K562 (cell line): ENCODE results near the gene LONP1. TPM values are rescaled to one million over a fixed set of nuclear protein-coding genes. Genes with fewer than 3 reads are reported as not detected.

Source experiments
- ERF ChIP-seq: fragments of 450-650 bp; formaldehyde crosslinking; IDR thresholded peaks from 2 replicates; pipeline ENCODE4 v1.4.0; 2020; ENCODE audit warnings: mild to moderate bottlenecking, mixed read lengths
- FOXK1 ChIP-seq: sonication (generic); formaldehyde crosslinking; IDR thresholded peaks from 2 replicates; pipeline ENCODE4 v1.8.0; 2022; ENCODE audit warnings: missing genetic modification reagents, mild to moderate bottlenecking, borderline replicate concordance
- HMBOX1 ChIP-seq: sonication (generic); IDR thresholded peaks from 2 replicates; pipeline ENCODE4 v1.6.1; 2016
- HMGN3 ChIP-seq: IDR thresholded peaks from 2 replicates; pipeline ENCODE4 v1.6.1; 2011; ENCODE audit warnings: borderline replicate concordance, low read depth, mild to moderate bottlenecking, mixed read lengths, low read length; ENCODE audit not compliant: insufficient read length; ENCODE audit errors: extremely low read depth
- JUND ChIP-seq, 2 experiments: IDR thresholded peaks; 2 replicates in 1 of 2; 3 replicates in 1 of 2; pipeline ENCODE4 v1.6.1; 2011; ENCODE audit warnings: borderline replicate concordance in 2 of 2, low read depth in 2 of 2, low read length in 2 of 2, improper control_type of control experiment in 1 of 2, missing biosample characterization in 1 of 2, missing genetic modification characterization in 1 of 2, missing genetic modification reagents in 1 of 2
- MCM2 ChIP-seq: fragments of 450-650 bp; IDR thresholded peaks from 2 replicates; pipeline ENCODE4 v1.6.1; 2017; ENCODE audit warnings: low read depth, mild to moderate bottlenecking
- MIER1 ChIP-seq: fragments of 450-650 bp; IDR thresholded peaks from 2 replicates; pipeline ENCODE4 v1.6.1; 2016; ENCODE audit warnings: antibody characterized with exemption, mild to moderate bottlenecking, low read depth
- NR1H2 ChIP-seq: sonication (generic); formaldehyde crosslinking; IDR thresholded peaks from 2 replicates; pipeline ENCODE4 v1.4.0; 2020; ENCODE audit warnings: mild to moderate bottlenecking, missing genetic modification reagents
- PCBP1 ChIP-seq: fragments of 200-400 bp; formaldehyde crosslinking; IDR thresholded peaks from 2 replicates; pipeline ENCODE4 v1.6.1; 2018; ENCODE audit warnings: mild to moderate bottlenecking, low read depth, low read length; ENCODE audit not compliant: poor library complexity, severe bottlenecking
- PRMT5 ChIP-seq: sonication (generic); formaldehyde crosslinking; IDR thresholded peaks from 2 replicates; pipeline ENCODE4 v1.5.0; 2020; ENCODE audit warnings: missing genetic modification reagents
- RBM25 ChIP-seq: fragments of 200-400 bp; formaldehyde crosslinking; IDR thresholded peaks from 2 replicates; pipeline ENCODE4 v1.6.1; 2018; ENCODE audit warnings: low read length, low read depth, moderate library complexity; ENCODE audit not compliant: severe bottlenecking
- SRSF3 ChIP-seq: fragments of 200-400 bp; formaldehyde crosslinking; IDR thresholded peaks from 2 replicates; pipeline ENCODE4 v1.6.1; 2016; ENCODE audit warnings: mild to moderate bottlenecking, low read length, moderate library complexity; ENCODE audit not compliant: insufficient read depth
- TFAM ChIP-seq: fragments of 250-450 bp; sonication (Bioruptor Pico); conservative IDR thresholded peaks from 2 replicates; pipeline ENCODE4 v1.5.0; 2021; ENCODE audit warnings: mild to moderate bottlenecking, moderate library complexity
- YY1 ChIP-seq, 3 experiments: IDR thresholded peaks; 2 replicates each; pipeline ENCODE4 v1.6.1; 2011; ENCODE audit warnings: low read length in 2 of 3, mild to moderate bottlenecking in 2 of 3, moderate library complexity in 2 of 3, borderline replicate concordance in 1 of 3, control low read depth in 1 of 3, low read depth in 1 of 3; ENCODE audit not compliant: insufficient read depth in 3 of 3, insufficient replicate concordance in 2 of 3, control insufficient read depth in 1 of 3, insufficient read length in 1 of 3; ENCODE audit errors: extremely low read depth in 1 of 3
- ZBTB11 ChIP-seq, 3 experiments: fragments of 200-800 bp in 1 of 3; fragments of 250-450 bp in 1 of 3; fragments of 450-650 bp in 1 of 3; sonication (Bioruptor Pico) in 1 of 3; sonication (Bioruptor generic) in 1 of 3; formaldehyde crosslinking in 1 of 3; IDR thresholded peaks; 2 replicates each; pipeline versions ENCODE4 v1.6.1 to v1.8.0; 2016 to 2022; ENCODE audit warnings: mild to moderate bottlenecking in 2 of 3, missing genetic modification characterization in 2 of 3, missing compliant biosample characterization in 1 of 3, moderate library complexity in 1 of 3
- ZBTB2 ChIP-seq: fragments of 450-650 bp; IDR thresholded peaks from 2 replicates; pipeline ENCODE4 v1.6.1; 2016; ENCODE audit warnings: antibody characterized with exemption
- ZBTB7A ChIP-seq: IDR thresholded peaks from 2 replicates; pipeline ENCODE4 v1.6.1; 2011; ENCODE audit warnings: low read depth, mild to moderate bottlenecking, low read length, moderate library complexity, borderline replicate concordance; ENCODE audit not compliant: control insufficient read depth
- ZC3H8 ChIP-seq: fragments of 450-650 bp; IDR thresholded peaks from 2 replicates; pipeline ENCODE4 v1.6.1; 2017
- ZSCAN29 ChIP-seq: fragments of 450-650 bp; IDR thresholded peaks from 2 replicates; pipeline ENCODE4 v1.6.1; 2017
- polyA plus RNA-seq, 8 experiments: library from polyadenylated mRNA; depleted of rRNA in 4 of 8; stranded (reverse) in 5 of 8; unstranded in 3 of 8; fragments of >200 nt; fragmentation: Nextera tagmentation in 2 of 8; fragmentation: Illumina TruSeq in 1 of 8; extraction: Ambion mirVana in 2 of 8; extraction: Trizol in 1 of 8; gene quantifications; 2 replicates each; pipeline versions ENCODE4 v1.2.1 to v1.2.3, GENCODE V29; 2011 to 2014; ENCODE audit warnings: inconsistent platforms in 1 of 8, missing spikeins in 1 of 8
- total RNA-seq, 7 experiments: library from RNA; depleted of rRNA in 6 of 7; stranded (reverse); fragments of >200 nt in 6 of 7; fragmentation: Illumina TruSeq in 2 of 7; extraction: Trizol in 2 of 7; gene quantifications; 2 replicates each; pipeline versions ENCODE4 v1.2.1 to v1.2.3, GENCODE V29; 2011 to 2021; ENCODE audit warnings: low replicate concordance in 1 of 7

Gene LONP1
- total and polyA plus RNA-seq, 9 of the 15 experiments (the other 6 are each of a cell fraction or from before 2014, with no cell fraction given) = 1.1 to 238 (median 84.5) TPM

- 0 out of 2 replicates have a peak, but pooled peaks have one; percentile 64 for TF ChIP-seq FOXK1 (CRISPR knock-in tag)
- TF ChIP-seq SRSF3 = 0 out of 2 replicates have a peak, but pooled peaks have one; percentile 74
- TF ChIP-seq PCBP1 = peak; percentile 79
- peak; percentile 92; the same call in 1 of the 2 replicates for TF ChIP-seq NR1H2 (CRISPR knock-in tag)
- 0 out of 2 replicates have a peak, but pooled peaks have one; percentile 80 for TF ChIP-seq ZSCAN29
- TF ChIP-seq YY1 (IDR thresholded peaks at IDR 0.05; ENCODE audit: borderline replicate concordance in 1 of 3, control insufficient read depth in 1 of 3, extremely low read depth in 1 of 3, insufficient read depth in 3 of 3, insufficient read length in 1 of 3, insufficient replicate concordance in 2 of 3, low read depth in 1 of 3, low read length in 2 of 3) = peak in 2 of 3 experiments; percentile 72 to 76
- TF ChIP-seq HMGN3 = peak; percentile 87
- peak in 1 of 3 experiments; percentile 49; a peak in 1 of 6 replicates for TF ChIP-seq ZBTB11 (CRISPR knock-in tag; IDR thresholded peaks at IDR 0.05)
- peak; percentile 53; the same call in 1 of the 2 replicates for TF ChIP-seq MIER1
- no peak for TF ChIP-seq PRMT5 (CRISPR knock-in tag)
- 0 out of 2 replicates have a peak, but pooled peaks have one; percentile 35 for TF ChIP-seq ERF
- no peak for TF ChIP-seq HMBOX1
- TF ChIP-seq MCM2 = 0 out of 2 replicates have a peak, but pooled peaks have one; percentile 6
- no peak for TF ChIP-seq RBM25
- TF ChIP-seq TFAM (CRISPR knock-in tag) = no peak
- no peak for TF ChIP-seq ZC3H8
- no peak; the same call in 1 of the 2 replicates for TF ChIP-seq ZBTB7A
- TF ChIP-seq ZBTB2 = peak; percentile 99
- TF ChIP-seq JUND (IDR thresholded peaks at IDR 0.05; ENCODE audit: borderline replicate concordance, low read depth, low read length) = 0 out of 2 replicates have a peak, but pooled peaks have one; percentile 45
- no peak; the same call in 2 of the 3 replicates for TF ChIP-seq JUND (tag; IDR thresholded peaks at IDR 0.05; ENCODE audit: borderline replicate concordance, low read depth, low read length)
These were observed 29.6 kb downstream of the LONP1 start, which contains the start of gene RPL36 (continued) for GRCh38 chr19:5690125-5690954.
